ENCODE measurements around the gene DAPK2. TPM values are rescaled to one million over a fixed set of nuclear protein-coding genes. Genes with fewer than 3 reads are reported as not detected.

The DAPK2 gene
- total RNA-seq, 4 donors from 2014 or later = 64.6 to 189 (median 125) TPM

- Histone ChIP-seq H3K27me3 (no peaks in the 10 kb centered on the region), H3K27ac (no peak overlapping the region), H3K9me3 (no peaks in the 10 kb centered on the region), H3K4me3 (no peak overlapping the region), H3K36me3 (no peaks in the 10 kb centered on the region), H3K4me1 (peaks cover 0 to 23% (median 14%) of the 10 kb centered on the region in 4 donors)
- TF ChIP-seq CTCF (IDR thresholded peaks at IDR 0.05) (no peak), POLR2A (IDR thresholded peaks at IDR 0.05) (no peak)
- DNase-seq = no peak
Measured at GRCh38 chr15:63888823-63889222, 157.5 kb downstream of the DAPK2 start.

- Histone ChIP-seq H3K9me3 (no peaks in the 10 kb centered on the region), H3K36me3 (no peaks in the 10 kb centered on the region), H3K27ac (no peak overlapping the region), H3K4me1 (peaks cover 0 to 16% (median 12%) of the 10 kb centered on the region in 4 donors), H3K27me3 (no peaks in the 10 kb centered on the region), H3K4me3 (no peak overlapping the region)
- no peak for TF ChIP-seq CTCF (IDR thresholded peaks at IDR 0.05)
- no peak for TF ChIP-seq POLR2A (IDR thresholded peaks at IDR 0.05)
- DNase-seq = no peak
Measured at GRCh38 chr15:63888146-63888545, 158.1 kb downstream of the DAPK2 start.

GRCh38 chr15:63887630-63888029 is 158.7 kb downstream of the DAPK2 start:
- Histone ChIP-seq H3K36me3 (no peaks in the 10 kb centered on the region), H3K27me3 (no peaks in the 10 kb centered on the region), H3K4me1 (peaks cover 0 to 15% (median 9%) of the 10 kb centered on the region in 4 donors), H3K4me3 (no peak overlapping the region), H3K9me3 (no peaks in the 10 kb centered on the region), H3K27ac (no peak overlapping the region)
- TF ChIP-seq POLR2A (IDR thresholded peaks at IDR 0.05) (no peak), CTCF (IDR thresholded peaks at IDR 0.05) (no peak)
- no peak for DNase-seq

GRCh38 chr15:63884953-63885352 is 161.3 kb downstream of the DAPK2 start:
- Histone ChIP-seq H3K4me1 (no peaks in the 10 kb centered on the region), H3K4me3 (no peak overlapping the region), H3K27ac (no peak overlapping the region), H3K36me3 (no peaks in the 10 kb centered on the region), H3K9me3 (no peaks in the 10 kb centered on the region), H3K27me3 (no peaks in the 10 kb centered on the region)
- TF ChIP-seq POLR2A (IDR thresholded peaks at IDR 0.05) (no peak), CTCF (IDR thresholded peaks at IDR 0.05) (no peak)
- no peak for DNase-seq

GRCh38 chr15:63881431-63881830 is 164.9 kb downstream of the DAPK2 start:
- no peaks in the 10 kb centered on the region for H3K9me3 ChIP-seq
- no peaks in the 10 kb centered on the region for H3K4me1 ChIP-seq
- no peaks in the 10 kb centered on the region for H3K36me3 ChIP-seq
- no peaks in the 10 kb centered on the region for H3K27me3 ChIP-seq
- no peak for TF ChIP-seq POLR2A (IDR thresholded peaks at IDR 0.05)
- TF ChIP-seq CTCF (IDR thresholded peaks at IDR 0.05) = no peak
- no peak overlapping the region for H3K4me3 ChIP-seq
- no peak for DNase-seq
- no peak overlapping the region for H3K27ac ChIP-seq

GRCh38 chr15:63880744-63881143 is 165.5 kb downstream of the DAPK2 start:
- no peak for DNase-seq
- no peaks in the 10 kb centered on the region for H3K4me1 ChIP-seq
- H3K4me3 ChIP-seq = no peak overlapping the region
- no peaks in the 10 kb centered on the region for H3K27me3 ChIP-seq
- TF ChIP-seq POLR2A (IDR thresholded peaks at IDR 0.05) (no peak), CTCF (IDR thresholded peaks at IDR 0.05) (no peak)
- no peaks in the 10 kb centered on the region for H3K9me3 ChIP-seq
- no peaks in the 10 kb centered on the region for H3K36me3 ChIP-seq
- H3K27ac ChIP-seq = no peak overlapping the region

All from Peyer's patch (tissue), 4 donors.